Gastroesophageal sphincter (tissue), 4 donors: ENCODE measurements around the gene FYN. TPM values are rescaled to one million over a fixed set of nuclear protein-coding genes. Genes with fewer than 3 reads are reported as not detected.

ENCODE experiments used
- ATAC-seq: fragments of 150-250 bp; one replicate; pipeline ENCODE4 v1.9.1; 2016; ENCODE audit warnings: mild to moderate bottlenecking, moderate library complexity
- H3K27ac ChIP-seq, 4 donors: fragments of 200-600 bp; sonication (generic) in 3 of 4; 1 replicate in 3 of 4; 2 replicates in 1 of 4; pipeline ENCODE4 v1.5.1; 2016 to 2019
- H3K27me3 ChIP-seq: fragments of 200-600 bp; sonication (generic); one replicate; pipeline ENCODE4 v1.5.1; 2019
- H3K36me3 ChIP-seq, 2 donors: fragments of 200-600 bp; sonication (generic); one replicate each; pipeline ENCODE4 v1.5.1; 2019; ENCODE audit warnings: control low read depth in 1 of 2
- H3K4me1 ChIP-seq, 3 donors: fragments of 200-600 bp; sonication (generic); 1 replicate in 2 of 3; 2 replicates in 1 of 3; pipeline ENCODE4 v1.5.1; 2016 to 2019; ENCODE audit warnings: control low read depth in 2 of 3
- H3K4me3 ChIP-seq, 2 donors: fragments of 200-600 bp; sonication (generic); one replicate each; pipeline ENCODE4 v1.5.1; 2019; ENCODE audit warnings: mild to moderate bottlenecking in 1 of 2, moderate library complexity in 1 of 2
- H3K9me3 ChIP-seq, 3 donors: fragments of 200-600 bp; sonication (generic); one replicate each; pipeline ENCODE4 v1.5.1; 2017 to 2019; ENCODE audit warnings: control low read depth in 2 of 3
- EP300 ChIP-seq: sonication (generic); formaldehyde crosslinking; IDR thresholded peaks from one replicate; pipeline ENCODE4 v1.6.1; 2017; ENCODE audit warnings: antibody characterized with exemption, mild to moderate bottlenecking
- POLR2A ChIP-seq, 2 donors: fragments of 450-650 bp; IDR thresholded peaks; one replicate each; pipeline ENCODE4 v1.6.1; 2017; ENCODE audit warnings: antibody characterized with exemption in 2 of 2, mild to moderate bottlenecking in 2 of 2, moderate library complexity in 1 of 2
- POLR2AphosphoS5 ChIP-seq: sonication (generic); formaldehyde crosslinking; IDR thresholded peaks from one replicate; pipeline ENCODE4 v1.6.1; 2017; ENCODE audit warnings: antibody characterized with exemption
- WGBS, 2 donors: methylation state at CpG; one replicate each; pipeline ENCODE4 v1.1.5; 2018; ENCODE audit warnings: low coverage in 1 of 2; 5-methylcytosine and 5-hydroxymethylcytosine counted together
- total RNA-seq, 4 donors: library from RNA; depleted of rRNA; stranded (reverse); fragments of >200 nt; gene quantifications; one replicate each; pipeline ENCODE4 v1.1.0, GENCODE V29; 2016
- TF ChIP-seq, protein P1 (sequence below), 4 experiments: fragments of 200-600 bp in 2 of 4; fragments of 450-650 bp in 2 of 4; sonication (generic) in 1 of 4; IDR thresholded peaks; one replicate each; pipeline ENCODE4 v1.5.1; 2017 to 2019; ENCODE audit warnings: antibody characterized with exemption in 4 of 4, mild to moderate bottlenecking in 2 of 4, moderate library complexity in 2 of 4

The FYN gene
- total RNA-seq, 4 donors from 2014 or later = 58.6 to 101 (median 69.9) TPM

DNA sequence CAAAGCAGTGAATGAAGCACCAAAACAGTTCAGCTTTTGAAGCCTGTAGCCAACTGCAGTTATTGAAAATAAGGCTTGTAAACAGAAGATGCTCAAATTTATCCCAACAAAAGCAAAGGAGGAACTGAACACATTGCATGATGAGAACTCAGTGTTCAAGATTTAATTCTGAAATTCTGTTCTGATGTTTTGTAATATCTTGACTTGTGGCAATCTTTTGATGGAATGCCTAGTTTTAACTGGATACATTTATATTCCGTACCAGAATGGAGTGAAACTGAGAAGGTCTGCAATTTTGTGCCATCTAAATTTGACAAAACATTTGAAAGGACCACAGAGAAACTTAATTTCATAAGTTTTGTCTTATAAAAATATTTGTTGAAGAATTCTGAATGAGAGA lies 17.5 kb downstream of the FYN start:
- TF ChIP-seq POLR2A (IDR thresholded peaks at IDR 0.05) (no peak), POLR2AphosphoS5 (no peak), EP300 (no peak)
- TF ChIP-seq, protein P1, sequence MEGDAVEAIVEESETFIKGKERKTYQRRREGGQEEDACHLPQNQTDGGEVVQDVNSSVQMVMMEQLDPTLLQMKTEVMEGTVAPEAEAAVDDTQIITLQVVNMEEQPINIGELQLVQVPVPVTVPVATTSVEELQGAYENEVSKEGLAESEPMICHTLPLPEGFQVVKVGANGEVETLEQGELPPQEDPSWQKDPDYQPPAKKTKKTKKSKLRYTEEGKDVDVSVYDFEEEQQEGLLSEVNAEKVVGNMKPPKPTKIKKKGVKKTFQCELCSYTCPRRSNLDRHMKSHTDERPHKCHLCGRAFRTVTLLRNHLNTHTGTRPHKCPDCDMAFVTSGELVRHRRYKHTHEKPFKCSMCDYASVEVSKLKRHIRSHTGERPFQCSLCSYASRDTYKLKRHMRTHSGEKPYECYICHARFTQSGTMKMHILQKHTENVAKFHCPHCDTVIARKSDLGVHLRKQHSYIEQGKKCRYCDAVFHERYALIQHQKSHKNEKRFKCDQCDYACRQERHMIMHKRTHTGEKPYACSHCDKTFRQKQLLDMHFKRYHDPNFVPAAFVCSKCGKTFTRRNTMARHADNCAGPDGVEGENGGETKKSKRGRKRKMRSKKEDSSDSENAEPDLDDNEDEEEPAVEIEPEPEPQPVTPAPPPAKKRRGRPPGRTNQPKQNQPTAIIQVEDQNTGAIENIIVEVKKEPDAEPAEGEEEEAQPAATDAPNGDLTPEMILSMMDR (IDR thresholded peaks at IDR 0.05) = no peak
- peak overlapping the region in 1 of 4 donors; percentile 20 for H3K27ac ChIP-seq
- no peaks in the 10 kb centered on the region for H3K9me3 ChIP-seq
- H3K27me3 ChIP-seq = no peaks in the 10 kb centered on the region
- 80 to 84% methylated on average over 1 of the region's 1 CpG for WGBS, 2 donors
- peak; percentile 35 for ATAC-seq
- no peak overlapping the region for H3K4me3 ChIP-seq
- H3K36me3 ChIP-seq = no peaks in the 10 kb centered on the region
- peaks cover 0 to 42% (median 16%) of the 10 kb centered on the region in 3 donors for H3K4me1 ChIP-seq

DNA sequence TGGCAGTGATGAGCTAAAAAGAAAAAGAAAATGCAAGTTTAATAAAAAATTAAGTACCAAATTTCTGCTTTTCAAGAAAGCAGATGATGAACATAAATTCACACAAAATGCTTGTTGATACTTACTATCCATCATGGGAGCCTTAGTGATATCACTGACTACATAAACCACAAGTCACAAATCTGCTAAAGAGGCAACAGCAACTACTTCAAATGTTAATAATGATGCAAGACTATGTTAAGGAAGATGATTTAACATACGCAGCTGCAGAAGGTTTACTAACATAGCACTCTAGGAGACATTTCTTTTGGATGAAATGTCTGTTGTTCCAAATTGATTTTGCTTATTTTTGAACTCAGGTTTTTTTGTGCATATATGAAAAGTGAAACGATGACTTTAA lies 18.6 kb downstream of the FYN start:
- ATAC-seq = no peak
- no peak overlapping the region for H3K27ac ChIP-seq
- no peak overlapping the region for H3K4me3 ChIP-seq
- H3K27me3 ChIP-seq = no peaks in the 10 kb centered on the region
- peaks cover 0 to 46% (median 16%) of the 10 kb centered on the region in 3 donors for H3K4me1 ChIP-seq
- H3K9me3 ChIP-seq = no peaks in the 10 kb centered on the region
- no peak for TF ChIP-seq POLR2AphosphoS5
- no peak for TF ChIP-seq EP300
- TF ChIP-seq, protein P1 (IDR thresholded peaks at IDR 0.05) = no peak
- TF ChIP-seq POLR2A (IDR thresholded peaks at IDR 0.05) = no peak
- 70 to 83% methylated on average over 2 of the region's 2 CpGs for WGBS, 2 donors
- no peaks in the 10 kb centered on the region for H3K36me3 ChIP-seq

DNA sequence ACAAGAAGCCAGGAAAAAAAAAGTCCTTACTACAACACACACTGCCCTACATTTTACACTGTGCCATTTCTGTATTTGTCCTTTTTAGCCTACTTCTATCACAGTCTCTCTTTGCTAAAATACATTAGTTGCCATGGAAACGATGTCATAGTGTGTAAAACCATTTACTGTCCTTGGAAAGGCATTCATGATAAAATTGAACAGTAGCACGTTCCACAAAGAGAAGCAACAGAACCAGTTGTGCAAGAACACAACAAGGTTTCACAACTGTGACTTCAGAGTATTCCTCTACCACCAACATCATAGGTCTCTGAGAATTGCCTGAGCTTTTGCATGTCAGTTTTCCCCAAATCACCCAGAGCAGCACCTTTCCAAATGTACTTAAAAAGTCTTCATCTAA lies 20.5 kb downstream of the FYN start:
- Histone ChIP-seq H3K9me3 (no peaks in the 10 kb centered on the region), H3K36me3 (no peaks in the 10 kb centered on the region), H3K4me1 (peaks cover 0 to 53% (median 12%) of the 10 kb centered on the region in 3 donors), H3K27me3 (no peaks in the 10 kb centered on the region), H3K4me3 (no peak overlapping the region), H3K27ac (no peak overlapping the region)
- ATAC-seq = peak; percentile 79
- WGBS, 2 donors = 49 to 71% methylated on average over 2 of the region's 2 CpGs
- no peak for TF ChIP-seq EP300
- TF ChIP-seq, protein P1 (IDR thresholded peaks at IDR 0.05) = no peak
- no peak for TF ChIP-seq POLR2AphosphoS5
- no peak for TF ChIP-seq POLR2A (IDR thresholded peaks at IDR 0.05)

DNA sequence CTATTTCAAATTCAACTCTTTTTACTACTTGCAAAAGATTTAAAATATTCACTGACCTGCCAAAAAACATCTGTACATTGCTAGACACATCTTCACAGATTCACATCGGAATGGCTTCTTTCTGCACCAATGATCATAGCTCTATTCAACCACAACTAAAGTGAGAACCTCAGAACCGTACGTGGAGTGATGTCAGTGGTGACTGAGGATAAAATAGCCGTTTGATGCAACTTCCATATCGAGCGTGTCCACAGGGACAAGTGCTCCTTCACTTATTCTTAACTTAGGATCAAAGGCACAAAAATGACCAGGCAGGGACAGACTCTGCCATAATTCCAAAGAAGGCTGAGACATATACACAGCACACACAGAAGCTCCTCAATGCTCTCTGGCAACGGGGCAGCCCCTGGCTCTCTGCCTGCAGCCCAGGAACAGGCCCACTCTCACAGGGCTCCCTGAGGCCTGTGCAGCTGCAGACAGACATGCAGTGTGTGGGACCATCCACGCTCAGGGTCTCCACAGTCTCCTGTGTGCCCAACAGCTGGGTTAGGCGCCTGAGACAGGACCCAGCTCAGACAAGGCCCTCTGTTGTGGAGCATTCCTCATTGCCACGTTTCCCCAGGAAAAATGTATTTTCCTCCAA lies 22.8 kb downstream of the FYN start:
- TF ChIP-seq, protein P1 (IDR thresholded peaks at IDR 0.05) = no peak
- TF ChIP-seq POLR2A (IDR thresholded peaks at IDR 0.05) (no peak), POLR2AphosphoS5 (no peak), EP300 (no peak)
- H3K4me1 ChIP-seq = peaks cover 0 to 64% (median 13%) of the 10 kb centered on the region in 3 donors
- H3K9me3 ChIP-seq = no peaks in the 10 kb centered on the region
- H3K27me3 ChIP-seq = no peaks in the 10 kb centered on the region
- 72 to 85% methylated on average over 7 to 10 of the region's 10 CpGs for WGBS, 2 donors
- ATAC-seq = no peak
- no peak overlapping the region for H3K4me3 ChIP-seq
- H3K27ac ChIP-seq = no peak overlapping the region
- no peaks in the 10 kb centered on the region for H3K36me3 ChIP-seq

DNA sequence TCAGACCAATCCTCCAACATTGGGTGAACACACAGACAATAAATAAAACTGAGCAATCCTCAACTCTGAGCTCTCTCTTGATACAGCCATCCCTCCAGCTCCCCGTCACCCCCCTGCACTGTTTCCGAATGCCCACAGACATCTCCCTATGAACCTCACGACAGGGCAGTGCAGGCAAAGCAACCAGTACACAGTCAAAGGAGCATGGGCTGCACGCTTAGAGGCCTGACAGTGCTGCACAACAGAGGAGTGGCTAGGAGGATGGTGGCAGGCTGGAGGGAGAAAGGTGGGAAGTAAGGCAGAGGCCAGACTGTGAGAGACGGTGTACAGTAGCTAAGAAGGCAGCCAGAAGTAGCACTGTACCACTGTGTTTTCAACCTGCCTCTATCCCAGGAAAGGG lies 24.0 kb downstream of the FYN start:
- no peak for ATAC-seq
- Histone ChIP-seq H3K27ac (no peak overlapping the region), H3K9me3 (no peaks in the 10 kb centered on the region), H3K4me1 (peaks cover 0 to 74% (median 13%) of the 10 kb centered on the region in 3 donors), H3K27me3 (no peaks in the 10 kb centered on the region), H3K4me3 (no peak overlapping the region), H3K36me3 (no peaks in the 10 kb centered on the region)
- no peak for TF ChIP-seq EP300
- TF ChIP-seq POLR2A (IDR thresholded peaks at IDR 0.05) = no peak
- TF ChIP-seq, protein P1 (IDR thresholded peaks at IDR 0.05) = no peak
- no peak for TF ChIP-seq POLR2AphosphoS5
- WGBS, 2 donors = 91 to 100% methylated on average over 1 of the region's 5 CpGs
